Skeletal muscle satellite cell (primary cell): Measurements from ENCODE around the gene DNAAF3.

Source experiments
- H3K27me3 ChIP-seq: 2 replicates; pipeline ENCODE4 v1.7.0; 2013; ENCODE audit warnings: low read length; ENCODE audit not compliant: control insufficient read depth, insufficient read depth
- H3K36me3 ChIP-seq: 2 replicates; pipeline ENCODE4 v1.7.0; 2013; ENCODE audit warnings: mild to moderate bottlenecking, control low read depth, low read length; ENCODE audit not compliant: insufficient read depth
- H3K4me1 ChIP-seq: 2 replicates; pipeline ENCODE4 v1.7.0; 2013; ENCODE audit warnings: low read length; ENCODE audit not compliant: control insufficient read depth, insufficient read depth
- H3K4me2 ChIP-seq: 2 replicates; pipeline ENCODE4 v1.7.0; 2013; ENCODE audit warnings: mild to moderate bottlenecking, low read length
- H3K4me3 ChIP-seq: 2 replicates; pipeline ENCODE4 v1.7.0; 2013; ENCODE audit warnings: low read length
- H3K9ac ChIP-seq: 2 replicates; pipeline ENCODE4 v1.7.0; 2013; ENCODE audit warnings: mild to moderate bottlenecking, low read depth, low read length, moderate library complexity
- H3K9me3 ChIP-seq: replicated peaks from 2 replicates; pipeline ENCODE4 v1.7.0; 2013; ENCODE audit warnings: mild to moderate bottlenecking, control low read depth, low read length

Gene DNAAF3

GRCh38 chr19:55196803-55197202 lies 30.4 kb upstream of the DNAAF3 start:
- Histone ChIP-seq H3K36me3 (no peaks in the 10 kb centered on the region), H3K4me1 (no peaks in the 10 kb centered on the region), H3K4me3 (no peak overlapping the region), H3K9ac (no peak overlapping the region), H3K4me2 (no peak overlapping the region), H3K27me3 (peaks cover 27% of the 10 kb centered on the region), H3K9me3 (no peaks in the 10 kb centered on the region)

- H3K27me3 ChIP-seq = peaks cover 19% of the 10 kb centered on the region
- H3K4me1 ChIP-seq = peaks cover 4% of the 10 kb centered on the region
- H3K4me2 ChIP-seq = no peak overlapping the region
- H3K4me3 ChIP-seq = no peak overlapping the region
- H3K9ac ChIP-seq = no peak overlapping the region
- no peaks in the 10 kb centered on the region for H3K9me3 ChIP-seq
- H3K36me3 ChIP-seq = no peaks in the 10 kb centered on the region
Observed at GRCh38 chr19:55193481-55193880, 27.1 kb upstream of the DNAAF3 start.

GRCh38 chr19:55189403-55189835 lies 23.0 kb upstream of the DNAAF3 start:
- Histone ChIP-seq H3K9me3 (no peaks in the 10 kb centered on the region), H3K4me1 (peaks cover 4% of the 10 kb centered on the region), H3K4me3 (no peak overlapping the region), H3K4me2 (no peak overlapping the region), H3K9ac (no peak overlapping the region), H3K36me3 (no peaks in the 10 kb centered on the region), H3K27me3 (peaks cover 25% of the 10 kb centered on the region)

- H3K4me3 ChIP-seq = no peak overlapping the region
Observed at GRCh38 chr19:55188625-55189024, 22.2 kb upstream of the DNAAF3 start.

GRCh38 chr19:55186080-55186479 lies 19.7 kb upstream of the DNAAF3 start:
- Histone ChIP-seq H3K4me1 (peaks cover 4% of the 10 kb centered on the region), H3K4me2 (no peak overlapping the region), H3K9me3 (no peaks in the 10 kb centered on the region), H3K36me3 (no peaks in the 10 kb centered on the region), H3K4me3 (no peak overlapping the region), H3K9ac (no peak overlapping the region), H3K27me3 (peaks cover 31% of the 10 kb centered on the region)

More at GRCh38 chr19:55188625-55189024, 22.2 kb upstream of the DNAAF3 start:
- no peaks in the 10 kb centered on the region for H3K9me3 ChIP-seq
- H3K36me3 ChIP-seq = no peaks in the 10 kb centered on the region
- peaks cover 22% of the 10 kb centered on the region for H3K27me3 ChIP-seq
- H3K9ac ChIP-seq = no peak overlapping the region
- H3K4me2 ChIP-seq = no peak overlapping the region
- peaks cover 4% of the 10 kb centered on the region for H3K4me1 ChIP-seq

- no peak overlapping the region for H3K4me2 ChIP-seq
- H3K4me1 ChIP-seq = peaks cover 10% of the 10 kb centered on the region
- H3K9me3 ChIP-seq = no peaks in the 10 kb centered on the region
Observed at GRCh38 chr19:55181740-55182139, 15.3 kb upstream of the DNAAF3 start.

DNA sequence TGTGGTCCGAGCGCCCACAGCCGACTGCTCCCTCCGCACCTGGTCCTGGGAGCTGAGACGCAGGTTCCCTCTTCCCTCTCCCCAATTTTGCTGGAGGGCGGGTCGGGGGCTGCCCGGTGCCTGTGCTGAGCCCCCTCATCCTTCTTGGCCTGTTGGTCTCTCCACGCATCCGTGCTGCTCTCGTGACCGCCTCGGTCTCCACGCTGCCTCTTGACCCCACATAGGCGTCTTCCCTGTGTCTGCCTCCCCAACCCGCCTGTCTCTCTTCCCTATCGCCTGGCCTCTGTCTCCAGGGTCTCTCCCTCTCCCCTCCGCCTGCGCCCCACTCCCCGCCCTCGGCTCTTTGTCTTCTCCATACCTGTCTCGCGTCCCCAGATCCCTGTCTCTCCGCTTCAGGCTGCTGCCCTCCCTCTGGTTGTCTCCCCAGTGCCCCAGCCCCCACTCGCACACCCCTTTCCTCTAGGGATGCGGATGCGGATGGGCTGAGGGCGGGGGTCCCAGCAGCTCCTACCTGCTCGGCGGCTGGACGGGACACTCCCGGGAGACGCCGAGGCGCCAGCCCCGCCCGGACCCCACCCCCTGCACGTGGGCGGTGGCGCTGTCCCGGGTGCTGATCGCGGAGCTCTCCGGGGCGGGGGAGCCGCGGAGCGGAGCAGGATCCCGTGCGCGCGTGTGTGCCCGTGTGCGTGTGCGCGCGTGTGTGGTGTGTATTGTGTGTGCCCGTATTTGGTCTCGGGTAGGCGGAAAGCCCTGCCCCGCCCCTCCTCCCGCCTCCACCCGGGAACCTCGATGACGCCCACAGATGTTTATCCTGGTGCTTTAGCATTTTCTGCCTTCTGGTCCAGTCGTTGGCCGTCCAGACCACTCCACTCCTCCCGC lies 13.4 kb upstream of the DNAAF3 start, which contains the start of gene SYT5:
SYT5 (minus strand) TSS at position 684 of the 879 bp plus-strand sequence. CDS start 1,248 bp downstream, outside the sequence.
- Histone ChIP-seq H3K36me3 (no peaks in the 10 kb centered on the region), H3K9me3 (no peaks in the 10 kb centered on the region), H3K27me3 (peaks cover 59% of the 10 kb centered on the region), H3K4me1 (peaks cover 10% of the 10 kb centered on the region), H3K9ac (no peak within 1 kb of the TSS), H3K4me2 (peak within 1 kb of the TSS; percentile 76), H3K4me3 (peak within 1 kb of the TSS; percentile 56)

More at GRCh38 chr19:55181740-55182139, 15.3 kb upstream of the DNAAF3 start:
- H3K4me3 ChIP-seq = no peak overlapping the region
- peaks cover 49% of the 10 kb centered on the region for H3K27me3 ChIP-seq
- H3K9ac ChIP-seq = no peak overlapping the region
- H3K36me3 ChIP-seq = no peaks in the 10 kb centered on the region

- peaks cover 10% of the 10 kb centered on the region for H3K4me1 ChIP-seq
Observed at GRCh38 chr19:55178781-55179599, 12.6 kb upstream of the DNAAF3 start.

GRCh38 chr19:55176076-55176475 lies 9.7 kb upstream of the DNAAF3 start:
- peaks cover 52% of the 10 kb centered on the region for H3K27me3 ChIP-seq
- H3K9ac ChIP-seq = no peak overlapping the region
- H3K4me2 ChIP-seq = no peak overlapping the region
- no peaks in the 10 kb centered on the region for H3K9me3 ChIP-seq
- no peaks in the 10 kb centered on the region for H3K36me3 ChIP-seq
- H3K4me3 ChIP-seq = no peak overlapping the region
- peaks cover 23% of the 10 kb centered on the region for H3K4me1 ChIP-seq

More at GRCh38 chr19:55178781-55179599, 12.6 kb upstream of the DNAAF3 start:
- peak overlapping the region; percentile 56 for H3K4me3 ChIP-seq
- H3K9me3 ChIP-seq = no peaks in the 10 kb centered on the region
- no peak overlapping the region for H3K9ac ChIP-seq
- no peaks in the 10 kb centered on the region for H3K36me3 ChIP-seq
- peak overlapping the region; percentile 76 for H3K4me2 ChIP-seq
- H3K27me3 ChIP-seq = peaks cover 65% of the 10 kb centered on the region

- H3K9me3 ChIP-seq = no peaks in the 10 kb centered on the region
- peaks cover 23% of the 10 kb centered on the region for H3K4me1 ChIP-seq
- no peaks in the 10 kb centered on the region for H3K36me3 ChIP-seq
- H3K27me3 ChIP-seq = peaks cover 48% of the 10 kb centered on the region
- H3K4me3 ChIP-seq = no peak overlapping the region
- no peak overlapping the region for H3K4me2 ChIP-seq
- no peak overlapping the region for H3K9ac ChIP-seq
Observed at GRCh38 chr19:55175117-55175867, 8.9 kb upstream of the DNAAF3 start.
